Activated naive CD4-positive, alpha-beta T cell treated with anti-CD3 and anti-CD28 coated beads, Interleukin-2, amount 50 U/mL, for 24 hours (primary cell): ENCODE measurements around the gene CRHR2.
"Not testable (repeated sequence)": the region's sequence is repeated elsewhere in the genome, so short reads cannot be mapped to it uniquely, and the experiment has no call there.

Source experiments
- H3K27ac Mint-ChIP-seq: one replicate; pipeline ENCODE4 v1.8.0; 2021; ENCODE audit warnings: mild to moderate bottlenecking, mixed read lengths
- H3K27me3 Mint-ChIP-seq: one replicate; pipeline ENCODE4 v1.8.0; 2021; ENCODE audit warnings: mixed read lengths
- H3K36me3 Mint-ChIP-seq: one replicate; pipeline ENCODE4 v1.8.0; 2021; ENCODE audit warnings: mixed read lengths
- H3K4me1 Mint-ChIP-seq: one replicate; pipeline ENCODE4 v1.8.0; 2021; ENCODE audit warnings: mixed read lengths
- H3K4me3 Mint-ChIP-seq: one replicate; pipeline ENCODE4 v1.8.0; 2021; ENCODE audit warnings: mild to moderate bottlenecking, mixed read lengths
- H3K9me3 Mint-ChIP-seq: one replicate; pipeline ENCODE4 v1.8.0; 2021; ENCODE audit warnings: mixed read lengths

The CRHR2 gene

DNA sequence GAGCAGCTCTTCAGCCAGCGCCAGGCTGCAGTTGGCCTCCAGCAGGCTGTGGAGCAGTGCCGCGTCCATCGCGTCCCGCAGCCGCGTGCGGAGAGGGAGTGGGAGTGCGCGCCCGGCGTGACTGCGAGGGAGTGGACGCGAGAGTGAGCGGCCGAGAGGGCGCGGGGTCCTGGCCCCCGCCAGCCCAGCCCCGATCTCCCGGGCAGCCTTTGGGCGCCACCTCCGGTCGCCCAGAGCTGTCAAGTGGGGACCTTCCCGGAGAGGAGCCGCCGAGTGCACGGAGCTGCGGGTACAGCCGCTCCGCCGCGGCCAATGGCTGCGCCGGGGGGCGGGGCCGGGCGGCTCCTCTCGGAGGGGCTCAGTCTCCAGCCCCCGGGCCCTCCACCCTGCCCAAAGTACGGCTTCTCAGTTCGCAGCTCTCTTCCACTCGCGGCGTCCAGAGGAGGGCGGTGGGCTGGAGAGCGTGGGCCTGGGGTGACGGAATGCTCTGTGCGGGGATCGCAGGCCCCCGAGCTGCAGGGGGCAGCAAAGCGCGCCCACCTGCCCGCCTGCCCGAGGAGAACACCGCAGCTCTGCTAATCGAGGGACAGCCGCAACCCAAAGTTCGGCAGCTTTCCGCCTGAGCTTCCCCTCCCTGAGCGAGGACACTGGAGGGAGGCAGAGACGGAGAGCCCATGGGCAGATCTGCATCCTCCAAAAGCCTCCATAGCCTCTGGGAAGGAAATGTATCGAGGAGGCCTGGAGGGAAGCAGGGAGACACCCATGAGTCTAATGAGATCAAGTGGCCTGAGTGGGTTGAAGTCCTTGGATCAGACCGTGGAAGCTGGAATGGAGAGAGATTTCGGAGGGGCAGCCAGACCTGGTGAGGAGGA lies at the start of gene CRHR2:
Gene CRHR2, minus strand, starts transcription at position 245 of the 872 bp plus-strand sequence. Its CDS starts 176 bp downstream, at position 69.
- Mint-ChIP-seq H3K9me3 (no peaks in the 10 kb centered on the region), H3K27me3 (peaks cover 40% of the 10 kb centered on the region), H3K27ac (no peak within 1 kb of the TSS), H3K4me3 (peak within 1 kb of the TSS; percentile 84), H3K36me3 (no peaks in the 10 kb centered on the region), H3K4me1 (peaks cover 11% of the 10 kb centered on the region)

DNA sequence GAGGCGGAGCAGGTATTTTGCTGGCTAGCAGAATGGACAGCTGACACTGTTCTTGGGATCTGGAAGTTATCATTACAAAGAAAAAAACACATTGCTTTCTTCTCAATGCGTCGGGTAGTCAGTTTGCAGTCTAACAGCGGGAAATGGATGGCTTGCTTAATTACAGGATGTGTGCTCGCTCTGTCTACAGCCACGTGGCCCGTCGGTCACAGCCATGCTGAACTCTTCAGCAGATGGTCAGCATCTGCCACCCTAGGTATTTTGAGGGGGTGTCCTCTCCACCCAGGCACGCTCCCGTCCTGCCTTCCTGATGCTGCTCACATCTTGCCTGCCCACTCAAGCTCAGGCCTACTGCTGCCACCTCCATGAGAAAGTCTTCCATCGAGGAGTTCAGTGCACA lies 49.3 kb upstream of the CRHR2 start:
- H3K27me3 Mint-ChIP-seq: no peaks in the 10 kb centered on the region
- H3K27ac Mint-ChIP-seq: no peak overlapping the region
- no peaks in the 10 kb centered on the region for H3K9me3 Mint-ChIP-seq
- peaks cover 1% of the 10 kb centered on the region for H3K36me3 Mint-ChIP-seq
- no peak overlapping the region for H3K4me3 Mint-ChIP-seq
- H3K4me1 Mint-ChIP-seq: peaks cover 58% of the 10 kb centered on the region

GRCh38 chr7:30730996-30731395 lies 48.7 kb upstream of the CRHR2 start:
- H3K36me3 Mint-ChIP-seq: peaks cover 1% of the 10 kb centered on the region
- no peak overlapping the region for H3K4me3 Mint-ChIP-seq
- no peaks in the 10 kb centered on the region for H3K9me3 Mint-ChIP-seq
- H3K27me3 Mint-ChIP-seq: no peaks in the 10 kb centered on the region
- H3K4me1 Mint-ChIP-seq: peaks cover 64% of the 10 kb centered on the region
- H3K27ac Mint-ChIP-seq: no peak overlapping the region

GRCh38 chr7:30730097-30730496 lies 47.8 kb upstream of the CRHR2 start:
- H3K9me3 Mint-ChIP-seq: no peaks in the 10 kb centered on the region
- H3K27me3 Mint-ChIP-seq: no peaks in the 10 kb centered on the region
- H3K36me3 Mint-ChIP-seq: peaks cover 1% of the 10 kb centered on the region
- no peak overlapping the region for H3K27ac Mint-ChIP-seq
- H3K4me3 Mint-ChIP-seq: no peak overlapping the region
- H3K4me1 Mint-ChIP-seq: peaks cover 72% of the 10 kb centered on the region

DNA sequence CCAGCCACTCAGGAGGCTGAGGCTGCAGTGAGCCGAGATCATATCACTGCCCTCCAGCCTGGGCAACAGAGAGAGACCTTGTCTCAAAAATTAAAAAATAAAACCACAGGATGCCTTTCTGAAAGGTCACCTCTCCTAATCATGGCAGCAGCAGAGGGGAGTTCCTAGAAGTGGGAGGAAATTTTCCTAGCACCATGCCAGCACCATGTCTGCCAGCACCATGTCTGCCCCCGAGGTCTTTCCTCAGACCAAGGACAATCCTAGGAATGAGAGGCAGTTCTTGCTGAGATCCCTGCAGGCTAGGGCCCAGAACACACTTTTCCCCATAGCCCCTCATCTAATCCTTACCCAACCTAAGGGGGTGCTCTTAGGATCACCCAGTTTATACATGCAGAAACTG lies 47.4 kb upstream of the CRHR2 start:
- peaks cover 72% of the 10 kb centered on the region for H3K4me1 Mint-ChIP-seq
- H3K27me3 Mint-ChIP-seq: no peaks in the 10 kb centered on the region
- H3K27ac Mint-ChIP-seq: no peak overlapping the region
- no peak overlapping the region for H3K4me3 Mint-ChIP-seq
- peaks cover 1% of the 10 kb centered on the region for H3K36me3 Mint-ChIP-seq
- H3K9me3 Mint-ChIP-seq: no peaks in the 10 kb centered on the region

DNA sequence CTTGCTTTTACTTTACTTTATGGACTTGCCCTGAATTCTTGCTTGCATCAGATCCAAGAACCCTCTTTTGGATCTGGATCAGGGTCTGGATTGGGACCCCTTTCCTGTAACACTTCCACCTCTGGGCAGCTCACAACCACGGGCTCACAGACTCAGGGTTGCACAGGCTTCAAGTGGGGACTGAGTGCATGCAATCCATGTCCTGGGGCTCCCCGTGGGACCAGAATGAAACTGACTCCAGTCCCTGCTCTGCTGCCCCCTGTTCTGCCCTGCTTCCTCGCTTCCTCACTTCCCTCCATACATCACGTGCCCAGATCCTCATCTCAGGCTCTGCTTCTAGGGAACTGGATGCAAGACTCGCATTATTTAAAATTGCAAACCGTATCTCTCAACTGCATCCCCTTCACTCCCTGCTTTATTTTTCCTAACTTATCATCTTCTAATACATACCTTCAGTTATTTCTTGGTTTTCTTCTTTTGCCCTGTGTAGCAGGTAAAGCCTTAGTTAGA lies 46.4 kb upstream of the CRHR2 start:
- H3K27ac Mint-ChIP-seq: peak overlapping the region; percentile 25
- H3K4me3 Mint-ChIP-seq: peak overlapping the region; percentile 34

DNA sequence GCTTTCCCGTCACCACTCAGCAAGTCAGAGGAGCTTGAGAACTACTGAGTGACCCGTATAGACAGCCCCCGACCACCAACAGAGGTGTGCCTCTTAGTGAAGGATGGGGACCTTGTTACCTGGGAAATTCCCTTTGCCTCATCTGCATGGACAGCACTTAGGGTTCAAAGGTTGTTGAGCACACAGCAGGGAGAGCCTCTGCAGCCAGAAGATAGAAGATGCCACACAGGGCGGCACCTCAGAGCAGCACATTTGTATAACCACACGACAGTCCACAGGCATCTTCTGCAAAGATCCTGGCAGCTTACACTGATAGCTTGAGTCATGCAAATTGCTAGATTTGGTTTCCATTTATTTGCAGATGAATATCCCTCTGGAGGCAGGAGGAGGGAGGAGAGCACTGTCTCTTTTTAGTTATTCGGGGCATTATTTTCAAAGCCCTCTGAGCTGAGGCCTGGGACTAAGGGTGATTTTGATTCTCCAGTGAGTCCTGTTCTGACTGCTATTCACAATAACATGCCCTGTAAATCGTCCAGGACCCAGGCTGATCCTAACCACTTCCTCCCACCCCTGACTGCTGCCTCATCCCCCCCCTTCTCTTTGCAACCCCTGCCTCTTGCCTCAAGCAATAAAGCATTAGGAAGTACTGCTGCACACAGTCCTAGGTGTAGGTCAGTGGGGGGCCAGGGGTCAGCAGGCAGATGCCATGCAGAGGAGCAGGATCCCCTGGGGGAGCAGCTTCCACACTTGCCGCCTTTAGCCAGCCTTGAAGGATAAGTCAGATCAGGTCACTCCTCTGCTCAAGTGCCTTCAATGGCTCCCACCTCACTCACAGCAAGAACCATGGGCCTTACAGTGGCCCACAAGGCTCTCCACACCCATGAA lies 45.0 kb upstream of the CRHR2 start:
- Mint-ChIP-seq H3K27ac (peak overlapping the region; percentile 95), H3K4me1 (peaks cover 72% of the 10 kb centered on the region), H3K27me3 (no peaks in the 10 kb centered on the region), H3K36me3 (peaks cover 3% of the 10 kb centered on the region), H3K9me3 (no peaks in the 10 kb centered on the region), H3K4me3 (peak overlapping the region; percentile 87)

More for the DNA sequence above, 46.4 kb upstream of the CRHR2 start:
- Mint-ChIP-seq H3K9me3 (no peaks in the 10 kb centered on the region), H3K4me1 (peaks cover 75% of the 10 kb centered on the region), H3K27me3 (no peaks in the 10 kb centered on the region), H3K36me3 (peaks cover 3% of the 10 kb centered on the region)

DNA sequence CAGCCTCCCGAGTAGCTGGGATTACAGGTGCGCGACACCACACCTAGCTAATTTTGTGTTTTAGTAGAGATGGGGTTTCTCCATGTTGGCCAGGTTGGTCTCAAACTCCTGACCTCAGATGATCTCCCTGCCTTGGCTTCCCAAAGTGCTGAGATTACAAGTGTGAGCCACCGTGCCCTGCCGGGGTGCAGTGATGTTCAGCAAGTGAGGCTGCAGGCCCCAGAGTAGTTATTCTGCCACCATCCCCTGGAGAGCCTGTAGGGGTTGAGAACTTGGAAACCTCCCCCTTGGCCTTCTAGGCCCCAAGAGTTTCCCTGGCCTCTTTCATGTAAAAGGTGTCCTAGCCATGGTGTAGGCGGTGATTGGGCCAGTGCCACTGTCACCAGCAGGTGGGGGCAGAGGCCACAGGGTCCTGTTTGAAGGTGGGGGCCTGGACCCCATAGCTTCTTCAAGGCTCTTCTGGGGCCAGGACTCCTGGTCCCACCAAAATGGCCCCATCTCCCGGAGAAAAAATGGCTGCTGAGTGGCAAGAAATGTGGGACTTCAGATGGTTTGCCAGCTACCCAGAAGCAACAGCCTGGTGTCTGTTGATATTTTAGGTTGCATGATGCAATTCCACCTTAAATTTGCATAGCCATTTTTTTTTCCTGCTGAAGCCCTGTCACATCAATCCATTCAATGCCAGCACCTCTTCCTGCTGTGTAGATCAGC lies 44.2 kb upstream of the CRHR2 start:
- Mint-ChIP-seq H3K9me3 (no peaks in the 10 kb centered on the region), H3K4me1 (peaks cover 63% of the 10 kb centered on the region), H3K27me3 (no peaks in the 10 kb centered on the region), H3K4me3 (peak overlapping the region; percentile 87), H3K27ac (peak overlapping the region; percentile 95), H3K36me3 (peaks cover 1% of the 10 kb centered on the region)

DNA sequence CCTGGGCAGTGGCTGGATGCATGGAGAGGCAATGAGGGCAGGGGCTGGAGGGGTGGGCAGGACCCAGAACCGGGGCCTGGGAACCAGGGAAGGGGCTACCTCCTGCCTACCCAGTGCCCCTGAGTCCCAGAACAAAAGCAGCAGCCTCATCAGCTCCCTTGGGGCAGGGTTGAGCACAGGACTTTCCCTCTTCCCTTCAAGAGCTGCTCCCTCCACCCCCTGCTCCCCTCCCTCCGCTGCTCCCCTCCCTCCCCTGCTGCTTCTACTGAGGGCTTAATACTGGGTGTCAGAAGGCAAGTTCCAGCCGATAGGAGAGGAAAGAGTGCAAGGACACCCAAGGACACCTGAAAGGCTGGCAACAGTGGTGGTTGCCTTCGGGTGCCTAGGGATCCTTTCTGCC lies 41.5 kb upstream of the CRHR2 start:
- no peak overlapping the region for H3K27ac Mint-ChIP-seq
- H3K27me3 Mint-ChIP-seq: no peaks in the 10 kb centered on the region
- H3K36me3 Mint-ChIP-seq: peaks cover 16% of the 10 kb centered on the region
- peaks cover 47% of the 10 kb centered on the region for H3K4me1 Mint-ChIP-seq
- peaks cover 6% of the 10 kb centered on the region for H3K9me3 Mint-ChIP-seq
- no peak overlapping the region for H3K4me3 Mint-ChIP-seq

GRCh38 chr7:30722671-30723070 lies 40.4 kb upstream of the CRHR2 start:
- H3K27me3 Mint-ChIP-seq: no peaks in the 10 kb centered on the region
- peaks cover 6% of the 10 kb centered on the region for H3K9me3 Mint-ChIP-seq
- peaks cover 36% of the 10 kb centered on the region for H3K4me1 Mint-ChIP-seq
- H3K36me3 Mint-ChIP-seq: peaks cover 27% of the 10 kb centered on the region
- H3K4me3 Mint-ChIP-seq: no peak overlapping the region
- H3K27ac Mint-ChIP-seq: peak overlapping the region; percentile 27

- Mint-ChIP-seq H3K9me3 (peaks cover 8% of the 10 kb centered on the region), H3K27me3 (no peaks in the 10 kb centered on the region), H3K4me3 (no peak overlapping the region), H3K4me1 (peaks cover 31% of the 10 kb centered on the region), H3K27ac (no peak overlapping the region), H3K36me3 (peaks cover 30% of the 10 kb centered on the region)
These were observed 39.9 kb upstream of the CRHR2 start for GRCh38 chr7:30722187-30722586.

- Mint-ChIP-seq H3K4me3 (no peak overlapping the region), H3K27me3 (no peaks in the 10 kb centered on the region), H3K27ac (no peak overlapping the region), H3K9me3 (peaks cover 12% of the 10 kb centered on the region), H3K4me1 (peaks cover 21% of the 10 kb centered on the region), H3K36me3 (peaks cover 35% of the 10 kb centered on the region)
These were observed 39.0 kb upstream of the CRHR2 start for GRCh38 chr7:30721211-30721610.

- H3K4me3 Mint-ChIP-seq, H3K27ac Mint-ChIP-seq, H3K4me1 Mint-ChIP-seq, H3K27me3 Mint-ChIP-seq: not testable (repeated sequence)
- peaks cover 42% of the 10 kb centered on the region for H3K36me3 Mint-ChIP-seq
- peaks cover 12% of the 10 kb centered on the region for H3K9me3 Mint-ChIP-seq
These were observed 37.2 kb upstream of the CRHR2 start for GRCh38 chr7:30719434-30719833.

GRCh38 chr7:30717181-30717580 lies 34.9 kb upstream of the CRHR2 start:
- no peaks in the 10 kb centered on the region for H3K27me3 Mint-ChIP-seq
- no peak overlapping the region for H3K27ac Mint-ChIP-seq
- H3K36me3 Mint-ChIP-seq: peaks cover 41% of the 10 kb centered on the region
- no peak overlapping the region for H3K4me3 Mint-ChIP-seq
- no peaks in the 10 kb centered on the region for H3K4me1 Mint-ChIP-seq
- H3K9me3 Mint-ChIP-seq: peaks cover 12% of the 10 kb centered on the region

DNA sequence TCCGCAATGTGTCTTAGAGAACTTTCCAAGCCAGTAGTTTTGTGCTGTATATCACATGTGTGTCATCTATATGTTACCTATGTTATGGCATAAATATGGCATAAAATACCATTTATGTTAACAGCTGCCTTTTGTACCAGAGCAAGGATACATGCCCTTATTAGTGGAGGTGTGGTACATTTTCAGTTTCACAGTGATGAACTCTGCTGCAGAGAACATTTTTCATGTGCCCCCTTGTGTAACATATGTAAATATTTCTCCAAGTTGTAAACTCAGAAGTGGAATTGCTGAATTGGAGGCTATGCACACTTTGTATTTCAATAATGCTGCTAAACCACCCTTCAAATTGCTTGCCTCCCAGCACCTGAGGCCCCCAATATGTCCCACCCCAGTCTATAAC lies 31.9 kb upstream of the CRHR2 start:
- Mint-ChIP-seq H3K27me3 (no peaks in the 10 kb centered on the region), H3K36me3 (peaks cover 29% of the 10 kb centered on the region), H3K27ac (no peak overlapping the region), H3K4me1 (no peaks in the 10 kb centered on the region), H3K4me3 (no peak overlapping the region), H3K9me3 (peaks cover 6% of the 10 kb centered on the region)
